ENCODE data around the gene PLSCR3. TPM values are rescaled to one million over a fixed set of nuclear protein-coding genes. Genes with fewer than 3 reads are reported as not detected.

PLSCR3 gene
- total and polyA plus RNA-seq, 4 donors: 20.5 to 70.8 (median 42.1) TPM

DNA sequence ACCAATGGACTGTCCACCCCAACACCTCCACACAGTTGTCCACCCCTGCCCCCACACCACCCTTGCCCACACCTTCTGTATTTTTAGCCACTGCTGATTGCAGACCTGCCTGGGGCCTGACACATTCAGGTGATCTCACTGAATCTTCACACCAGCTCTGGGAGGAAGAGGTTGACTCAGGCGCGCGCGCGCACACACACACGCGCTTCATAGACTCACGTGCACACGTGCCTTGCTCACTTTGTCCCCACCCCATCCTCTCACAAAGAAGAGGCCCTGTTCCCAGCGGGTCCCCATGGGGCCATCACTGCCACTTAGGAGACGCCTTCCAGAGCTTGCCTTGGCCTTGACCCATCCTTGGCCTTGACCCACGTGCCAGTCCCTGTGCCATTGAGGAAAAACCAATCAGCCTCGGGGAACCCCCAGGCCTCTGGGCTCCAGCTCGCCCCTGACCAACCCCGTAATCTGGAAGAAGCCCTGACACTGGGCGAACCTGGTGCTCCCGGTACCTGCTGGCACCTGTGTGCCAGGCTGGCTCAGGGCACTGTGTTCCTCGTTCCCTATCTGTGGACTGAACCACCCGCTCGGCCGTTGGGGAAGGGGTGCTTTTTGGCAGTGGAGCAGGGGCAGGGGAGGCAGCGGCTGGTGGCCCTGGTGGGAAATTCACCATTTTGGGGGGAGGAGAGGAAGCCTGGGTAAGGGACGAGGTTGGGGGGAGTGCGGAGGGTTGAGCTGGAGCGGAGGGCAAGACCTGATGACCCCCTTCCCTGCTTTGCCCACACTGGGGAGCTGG is 16.5 kb upstream of the PLSCR3 start:
- H3K27me3 ChIP-seq (ENCODE audit: control insufficient read depth in 1 of 2, insufficient read depth in 2 of 2, low read length in 1 of 2): no peaks in the 10 kb centered on the region
- WGBS, 2 donors: 87 to 88% methylated on average over 25 of the region's 25 CpGs
- no peaks in the 10 kb centered on the region for H3K4me1 ChIP-seq (ENCODE audit: control insufficient read depth in 1 of 2, insufficient read depth in 2 of 2, low read length in 2 of 2)
- H3K9me3 ChIP-seq (ENCODE audit: control insufficient read depth, low read length): no peaks in the 10 kb centered on the region
- no peak overlapping the region for H3K4me3 ChIP-seq (ENCODE audit: low read length in 2 of 2)
- H3K36me3 ChIP-seq (ENCODE audit: control insufficient read depth in 1 of 2, insufficient read depth in 2 of 2, low read length in 1 of 2): no peaks in the 10 kb centered on the region
- DNase-seq (no peak), ATAC-seq (ENCODE audit: low FRiP score) (no peak)
- intact Hi-C loops (cut with DNase I): no loop called here
- no peak overlapping the region for H3K27ac ChIP-seq (ENCODE audit: low read depth in 1 of 2, low read length in 2 of 2)

DNA sequence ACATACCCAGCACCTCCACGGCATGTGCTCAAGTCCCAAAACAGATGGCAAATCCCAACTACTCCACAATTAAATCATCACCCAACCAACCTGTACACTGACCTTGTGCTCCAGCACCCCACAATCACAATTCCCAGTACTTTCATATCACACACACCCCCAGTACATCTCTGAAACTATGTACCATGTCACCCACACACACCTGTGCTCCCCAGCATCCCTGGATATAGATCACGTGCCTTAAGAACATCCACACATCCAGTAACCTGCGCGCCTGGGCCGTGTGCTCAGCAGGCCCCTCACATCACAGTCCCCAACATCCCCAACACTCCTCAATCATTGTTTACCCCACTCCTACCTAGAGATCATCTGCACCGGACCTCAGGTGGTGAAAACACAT is 15.4 kb upstream of the PLSCR3 start:
- H3K27me3 ChIP-seq (ENCODE audit: control insufficient read depth in 1 of 2, insufficient read depth in 2 of 2, low read length in 1 of 2): no peaks in the 10 kb centered on the region
- H3K27ac ChIP-seq (ENCODE audit: low read depth in 1 of 2, low read length in 2 of 2): no peak overlapping the region
- no peaks in the 10 kb centered on the region for H3K36me3 ChIP-seq (ENCODE audit: control insufficient read depth in 1 of 2, insufficient read depth in 2 of 2, low read length in 1 of 2)
- H3K4me3 ChIP-seq (ENCODE audit: low read length in 2 of 2): no peak overlapping the region
- intact Hi-C loops (cut with DNase I): no loop called here
- 89 to 92% methylated on average over 6 of the region's 6 CpGs for WGBS, 2 donors
- no peaks in the 10 kb centered on the region for H3K4me1 ChIP-seq (ENCODE audit: control insufficient read depth in 1 of 2, insufficient read depth in 2 of 2, low read length in 2 of 2)
- H3K9me3 ChIP-seq (ENCODE audit: control insufficient read depth, low read length): no peaks in the 10 kb centered on the region
- no peak for DNase-seq
- no peak for ATAC-seq (ENCODE audit: low FRiP score)

DNA sequence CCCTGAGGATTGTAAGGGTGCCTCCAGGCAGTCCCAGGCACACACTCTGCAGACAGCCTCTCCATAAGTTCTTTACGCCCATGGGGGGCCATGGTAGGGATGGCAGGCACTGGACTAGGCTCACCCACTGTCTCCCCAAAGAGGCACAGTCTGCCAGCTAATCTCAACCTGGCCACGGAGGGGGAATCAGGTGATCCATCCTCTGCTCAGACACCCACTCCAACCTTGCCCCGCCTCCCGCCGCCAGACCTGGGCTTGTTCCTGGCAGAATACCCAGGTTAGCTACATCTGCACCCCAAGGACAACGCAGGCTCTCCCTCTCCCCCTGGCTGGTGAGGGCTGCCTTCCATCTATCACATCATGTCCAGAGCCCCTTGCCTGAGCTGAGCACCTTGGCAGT is 14.5 kb upstream of the PLSCR3 start:
- Histone ChIP-seq H3K27me3 (ENCODE audit: control insufficient read depth in 1 of 2, insufficient read depth in 2 of 2, low read length in 1 of 2) (no peaks in the 10 kb centered on the region), H3K9me3 (ENCODE audit: control insufficient read depth, low read length) (no peaks in the 10 kb centered on the region), H3K27ac (ENCODE audit: low read depth in 1 of 2, low read length in 2 of 2) (no peak overlapping the region), H3K4me3 (ENCODE audit: low read length in 2 of 2) (no peak overlapping the region), H3K36me3 (ENCODE audit: control insufficient read depth in 1 of 2, insufficient read depth in 2 of 2, low read length in 1 of 2) (no peaks in the 10 kb centered on the region), H3K4me1 (ENCODE audit: control insufficient read depth in 1 of 2, insufficient read depth in 2 of 2, low read length in 2 of 2) (no peaks in the 10 kb centered on the region)
- no peak for DNase-seq
- ATAC-seq (ENCODE audit: low FRiP score): no peak
- 84 to 86% methylated on average over 6 of the region's 6 CpGs for WGBS, 2 donors
- intact Hi-C loops (cut with DNase I): no loop called here

DNA sequence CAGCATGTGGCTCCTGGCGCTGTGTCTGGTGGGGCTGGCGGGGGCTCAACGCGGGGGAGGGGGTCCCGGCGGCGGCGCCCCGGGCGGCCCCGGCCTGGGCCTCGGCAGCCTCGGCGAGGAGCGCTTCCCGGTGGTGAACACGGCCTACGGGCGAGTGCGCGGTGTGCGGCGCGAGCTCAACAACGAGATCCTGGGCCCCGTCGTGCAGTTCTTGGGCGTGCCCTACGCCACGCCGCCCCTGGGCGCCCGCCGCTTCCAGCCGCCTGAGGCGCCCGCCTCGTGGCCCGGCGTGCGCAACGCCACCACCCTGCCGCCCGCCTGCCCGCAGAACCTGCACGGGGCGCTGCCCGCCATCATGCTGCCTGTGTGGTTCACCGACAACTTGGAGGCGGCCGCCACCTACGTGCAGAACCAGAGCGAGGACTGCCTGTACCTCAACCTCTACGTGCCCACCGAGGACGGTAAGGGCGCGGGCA is 14.0 kb upstream of the PLSCR3 start:
- Histone ChIP-seq H3K36me3 (ENCODE audit: control insufficient read depth in 1 of 2, insufficient read depth in 2 of 2, low read length in 1 of 2) (no peaks in the 10 kb centered on the region), H3K4me1 (ENCODE audit: control insufficient read depth in 1 of 2, insufficient read depth in 2 of 2, low read length in 2 of 2) (no peaks in the 10 kb centered on the region), H3K27ac (ENCODE audit: low read depth in 1 of 2, low read length in 2 of 2) (no peak overlapping the region), H3K9me3 (ENCODE audit: control insufficient read depth, low read length) (no peaks in the 10 kb centered on the region), H3K27me3 (ENCODE audit: control insufficient read depth in 1 of 2, insufficient read depth in 2 of 2, low read length in 1 of 2) (no peaks in the 10 kb centered on the region), H3K4me3 (ENCODE audit: low read length in 2 of 2) (no peak overlapping the region)
- 76 to 78% methylated on average over 56 to 58 of the region's 58 CpGs for WGBS, 2 donors
- DNase-seq (no peak), ATAC-seq (ENCODE audit: low FRiP score) (no peak)
- intact Hi-C loops (cut with DNase I): no loop called here

DNA sequence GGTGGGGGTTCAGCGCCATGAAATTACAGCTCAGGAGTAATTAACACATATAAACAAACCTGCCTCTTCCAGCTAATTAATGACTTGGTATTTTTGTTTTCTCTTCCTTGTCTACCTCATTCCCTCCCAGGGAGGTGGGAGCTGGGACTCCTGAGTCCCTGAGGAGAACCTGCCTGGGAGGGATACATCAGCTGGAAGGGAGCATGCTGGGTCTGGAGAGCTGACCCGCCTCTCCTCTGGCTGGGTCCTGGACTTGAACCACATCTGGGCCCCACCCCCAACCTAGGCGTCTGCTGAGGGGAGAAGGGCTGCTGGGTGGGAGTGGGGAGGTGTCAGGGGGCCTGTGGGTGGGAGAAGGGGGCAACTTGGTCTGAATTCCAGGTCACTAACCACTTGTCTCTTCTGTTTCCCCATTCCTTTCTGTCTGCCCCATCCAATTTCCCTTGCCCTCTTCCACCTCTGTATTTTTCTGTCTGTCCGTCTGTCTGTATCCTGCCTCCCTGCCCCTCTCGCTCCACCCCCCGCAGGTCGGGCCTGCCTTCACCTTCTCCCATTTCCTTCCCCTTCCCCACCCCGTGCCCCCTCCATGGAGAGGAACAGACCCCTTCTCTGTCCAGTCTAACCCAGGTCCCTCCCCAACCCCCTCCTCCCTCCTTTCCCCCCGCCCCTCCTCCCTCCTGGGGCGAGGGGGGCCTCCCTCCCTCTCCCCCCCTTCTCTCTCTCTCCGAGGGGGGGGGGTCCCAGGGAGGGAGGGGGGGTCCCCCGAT is 13.3 kb upstream of the PLSCR3 start, which contains the start of gene NLGN2:
Gene NLGN2, plus strand, starts transcription at position 361 of the 767 bp plus-strand sequence. CDS start 411 bp downstream, outside the sequence.
- Histone ChIP-seq H3K27me3 (ENCODE audit: control insufficient read depth in 1 of 2, insufficient read depth in 2 of 2, low read length in 1 of 2) (no peaks in the 10 kb centered on the region), H3K27ac (ENCODE audit: low read depth in 1 of 2, low read length in 2 of 2) (no peak within 1 kb of the TSS), H3K9me3 (ENCODE audit: control insufficient read depth, low read length) (no peaks in the 10 kb centered on the region), H3K36me3 (ENCODE audit: control insufficient read depth in 1 of 2, insufficient read depth in 2 of 2, low read length in 1 of 2) (no peaks in the 10 kb centered on the region), H3K4me1 (ENCODE audit: control insufficient read depth in 1 of 2, insufficient read depth in 2 of 2, low read length in 2 of 2) (no peaks in the 10 kb centered on the region), H3K4me3 (ENCODE audit: low read length in 2 of 2) (no peak within 1 kb of the TSS)
- WGBS, 2 donors: 58 to 70% methylated on average over 9 to 12 of the region's 12 CpGs
- intact Hi-C loops (cut with DNase I): loop anchor here in 1 of 2 donors (2.0 kb wide), 1 partner anchor 27 kb away; the partner anchor contains the start of gene TMEM102
- DNase-seq (no peak), ATAC-seq (ENCODE audit: low FRiP score) (no peak)

DNA sequence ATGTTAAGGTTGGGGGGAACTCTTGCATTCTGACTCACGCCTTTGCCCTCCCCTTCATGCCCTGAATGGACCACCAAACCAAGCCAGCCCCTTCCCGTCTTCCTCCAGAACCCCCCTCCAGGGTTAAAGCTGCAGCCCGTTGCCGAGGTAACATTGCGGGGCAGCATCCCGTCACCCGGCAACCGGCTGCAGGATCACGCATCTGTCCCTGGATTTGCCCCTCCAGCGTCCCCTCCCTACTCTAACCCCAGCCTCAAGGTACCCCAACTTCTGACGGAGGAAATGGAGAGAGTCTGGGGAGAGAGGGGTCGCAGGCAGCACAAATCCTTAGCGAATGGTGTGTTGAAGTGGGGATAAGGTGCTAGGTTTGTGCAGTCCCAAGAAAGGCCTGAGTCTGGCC is 12.8 kb upstream of the PLSCR3 start:
- no peaks in the 10 kb centered on the region for H3K27me3 ChIP-seq (ENCODE audit: control insufficient read depth in 1 of 2, insufficient read depth in 2 of 2, low read length in 1 of 2)

DNA sequence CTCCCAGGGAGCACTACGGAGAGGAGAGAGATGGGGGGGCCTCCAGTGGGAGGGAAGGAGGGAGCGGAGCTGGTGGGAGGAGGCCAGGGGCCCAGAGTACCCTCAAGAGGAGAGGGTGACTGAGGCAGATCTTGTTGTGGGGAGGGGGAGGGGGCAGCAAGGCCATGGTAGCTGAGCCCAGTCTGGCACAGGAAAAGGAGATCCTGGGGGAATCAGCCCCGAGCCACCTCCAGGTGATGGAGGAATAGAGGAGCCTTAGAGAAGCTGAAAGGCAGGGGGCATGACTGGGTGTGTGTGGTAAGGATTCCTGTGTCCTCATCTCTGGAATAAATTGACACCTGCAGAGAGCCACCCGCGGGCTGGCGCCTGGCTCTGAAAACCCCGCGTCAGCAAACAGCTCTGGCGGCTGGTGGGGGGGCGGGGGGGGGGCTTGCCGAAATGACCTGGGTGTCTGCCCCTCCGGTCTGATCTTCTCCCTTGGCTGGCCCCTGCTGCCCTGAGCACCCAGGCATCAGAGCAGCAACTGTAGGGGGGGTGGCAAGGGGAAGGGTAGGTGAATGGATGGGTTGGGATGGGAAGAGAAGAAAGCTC is 12.0 kb upstream of the PLSCR3 start:
- Histone ChIP-seq H3K36me3 (ENCODE audit: control insufficient read depth in 1 of 2, insufficient read depth in 2 of 2, low read length in 1 of 2) (no peaks in the 10 kb centered on the region), H3K9me3 (ENCODE audit: control insufficient read depth, low read length) (no peaks in the 10 kb centered on the region), H3K27me3 (ENCODE audit: control insufficient read depth in 1 of 2, insufficient read depth in 2 of 2, low read length in 1 of 2) (no peaks in the 10 kb centered on the region), H3K27ac (ENCODE audit: low read depth in 1 of 2, low read length in 2 of 2) (no peak overlapping the region), H3K4me1 (ENCODE audit: control insufficient read depth in 1 of 2, insufficient read depth in 2 of 2, low read length in 2 of 2) (no peaks in the 10 kb centered on the region), H3K4me3 (ENCODE audit: low read length in 2 of 2) (no peak overlapping the region)
- WGBS, 2 donors: 71 to 72% methylated on average over 12 of the region's 12 CpGs
- DNase-seq (no peak), ATAC-seq (ENCODE audit: low FRiP score) (no peak)
- intact Hi-C loops (cut with DNase I): loop anchor here in 1 of 2 donors (2.0 kb wide), 1 partner anchor 28 kb away; the partner anchor contains the start of gene TMEM102

More for the DNA sequence above, 12.8 kb upstream of the PLSCR3 start:
- H3K27ac ChIP-seq (ENCODE audit: low read depth in 1 of 2, low read length in 2 of 2): no peak overlapping the region
- H3K9me3 ChIP-seq (ENCODE audit: control insufficient read depth, low read length): no peaks in the 10 kb centered on the region
- no peak for DNase-seq
- H3K4me1 ChIP-seq (ENCODE audit: control insufficient read depth in 1 of 2, insufficient read depth in 2 of 2, low read length in 2 of 2): no peaks in the 10 kb centered on the region
- intact Hi-C loops (cut with DNase I): loop anchor here in 1 of 2 donors (2.0 kb wide), 1 partner anchor 28 kb away; the partner anchor contains the start of gene TMEM102
- 81 to 85% methylated on average over 13 of the region's 13 CpGs for WGBS, 2 donors
- H3K36me3 ChIP-seq (ENCODE audit: control insufficient read depth in 1 of 2, insufficient read depth in 2 of 2, low read length in 1 of 2): no peaks in the 10 kb centered on the region
- no peak overlapping the region for H3K4me3 ChIP-seq (ENCODE audit: low read length in 2 of 2)
- no peak for ATAC-seq (ENCODE audit: low FRiP score)

DNA sequence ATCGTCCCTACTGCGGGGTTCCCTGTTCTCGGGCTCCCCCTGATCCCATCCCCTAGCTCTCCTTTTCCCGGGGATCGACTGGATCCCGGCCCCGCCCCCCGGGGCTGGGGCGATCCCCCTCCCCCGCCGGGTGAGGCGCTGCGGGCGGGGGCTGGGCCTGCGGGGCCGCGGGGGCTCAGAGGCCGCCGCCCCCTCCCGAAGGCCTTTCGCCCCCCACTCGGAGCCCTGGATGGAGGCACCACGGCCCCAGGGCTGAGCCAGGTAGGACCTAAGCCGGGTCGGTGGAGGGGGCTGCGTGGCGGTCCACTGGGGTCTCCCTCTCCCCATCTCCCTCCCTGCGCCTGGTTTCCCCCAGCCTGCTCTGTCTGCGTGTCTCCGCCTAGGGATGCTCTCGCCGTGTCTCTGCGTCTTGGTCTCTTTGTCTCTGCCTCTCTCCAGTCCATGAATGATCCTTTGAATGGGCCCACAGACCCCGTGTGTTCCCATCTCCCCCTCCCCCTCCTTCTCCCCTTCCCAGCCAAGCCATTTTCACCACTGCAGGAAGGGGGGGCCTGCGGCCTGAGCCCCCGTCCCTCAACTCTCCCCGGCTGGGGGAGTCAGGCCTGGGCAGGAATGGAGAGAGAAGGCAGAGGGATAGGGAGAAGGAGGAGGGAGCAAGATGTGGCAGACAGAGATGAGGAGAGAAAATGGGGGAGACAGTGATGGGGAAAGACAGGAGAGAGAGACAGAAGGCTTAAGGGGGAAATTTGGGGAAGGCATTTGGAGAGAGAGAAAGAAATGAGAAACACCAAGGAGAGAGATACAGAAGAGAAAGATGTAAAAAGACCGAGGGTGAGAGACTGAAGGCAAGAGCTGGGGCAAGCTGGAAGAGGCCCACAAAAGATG is 11.3 kb upstream of the PLSCR3 start:
- ATAC-seq (ENCODE audit: low FRiP score): no peak
- Histone ChIP-seq H3K9me3 (ENCODE audit: control insufficient read depth, low read length) (no peaks in the 10 kb centered on the region), H3K27me3 (ENCODE audit: control insufficient read depth in 1 of 2, insufficient read depth in 2 of 2, low read length in 1 of 2) (no peaks in the 10 kb centered on the region), H3K27ac (ENCODE audit: low read depth in 1 of 2, low read length in 2 of 2) (peak overlapping the region in 1 of 2 donors; percentile 76), H3K4me1 (ENCODE audit: control insufficient read depth in 1 of 2, insufficient read depth in 2 of 2, low read length in 2 of 2) (no peaks in the 10 kb centered on the region), H3K36me3 (ENCODE audit: control insufficient read depth in 1 of 2, insufficient read depth in 2 of 2, low read length in 1 of 2) (no peaks in the 10 kb centered on the region), H3K4me3 (ENCODE audit: low read length in 2 of 2) (peak overlapping the region; percentile 59 to 82)
- no peak for DNase-seq
- whole genome bisulfite sequencing, 2 donors: 14% methylated on average over 27 to 38 of the region's 38 CpGs
- intact Hi-C loops (cut with DNase I): loop anchor here in 1 of 2 donors (2.0 kb wide), 1 partner anchor 29 kb away; the partner anchor contains the start of gene TMEM102

Measured in aorta (tissue), 5 donors.